H1 (cell line): ENCODE results near the gene RPL18A. TPM values are rescaled to one million over a fixed set of nuclear protein-coding genes. Genes with fewer than 3 reads are reported as not detected.

Source experiments
- CTCF ChIA-PET: fragments of 300-600 bp; sonication (Branson Sonifier 250); formaldehyde crosslinking; loops from one replicate; lab custom pipeline; 2021; ENCODE audit not compliant: partially characterized antibody; lab: Charles Lee
- POLR2A ChIA-PET: fragments of 300-600 bp; sonication (Branson Sonifier 250); formaldehyde crosslinking; loops from one replicate; lab custom pipeline; 2021; ENCODE audit warnings: inconsistent platforms; ENCODE audit not compliant: partially characterized antibody; lab: Charles Lee
- DNase-seq, 2 experiments: peaks; one replicate each; pipeline versions ENCODE4 v3.0.0 to v3.0.0-alpha.2; 2010 to 2022; ENCODE audit warnings: low spot score in 2 of 2, low read depth in 1 of 2, mixed read lengths in 1 of 2
- FAIRE-seq: peaks from 2 replicates; lab custom pipeline; 2011; peaks lifted over from hg19 to GRCh38; lab: Jason Lieb, UNC
- H2AFZ ChIP-seq: 2 replicates; pipeline ENCODE4 v1.8.1; 2012; ENCODE audit warnings: low read length, inconsistent platforms
- H2AK5ac ChIP-seq: 2 replicates; pipeline ENCODE4 v1.6.1; 2013; ENCODE audit warnings: low read depth, low read length
- H2BK120ac ChIP-seq: replicated peaks from 2 replicates; pipeline ENCODE3; 2013; ENCODE audit warnings: low read depth, low read length, inconsistent platforms
- H2BK12ac ChIP-seq: 2 replicates; pipeline ENCODE4 v1.6.1; 2013; ENCODE audit warnings: low read depth, low read length
- H2BK15ac ChIP-seq: 2 replicates; pipeline ENCODE4 v1.6.1; 2013; ENCODE audit warnings: low read length
- H2BK20ac ChIP-seq: 2 replicates; pipeline ENCODE4 v1.6.1; 2013; ENCODE audit warnings: low read length
- H2BK5ac ChIP-seq: 2 replicates; pipeline ENCODE4 v1.6.1; 2013; ENCODE audit warnings: low read depth, low read length
- H3K14ac ChIP-seq: 2 replicates; pipeline ENCODE4 v1.6.1; 2013; ENCODE audit warnings: inconsistent platforms; ENCODE audit not compliant: insufficient read length
- H3K18ac ChIP-seq: 2 replicates; pipeline ENCODE4 v1.6.1; 2013; ENCODE audit warnings: low read length; ENCODE audit errors: extremely low read depth
- H3K23ac ChIP-seq: 2 replicates; pipeline ENCODE4 v1.6.1; 2013; ENCODE audit warnings: inconsistent platforms; ENCODE audit not compliant: insufficient read length
- H3K23me2 ChIP-seq: 2 replicates; pipeline ENCODE4 v1.6.1; 2013; ENCODE audit warnings: low read depth, low read length
- H3K27ac ChIP-seq: 2 replicates; pipeline ENCODE4 v1.6.1; 2011; ENCODE audit warnings: low read depth, low read length, inconsistent platforms
- H3K27me3 ChIP-seq, 4 experiments: replicated peaks in 1 of 4; 1 replicate in 1 of 4; 2 replicates in 3 of 4; pipeline versions ENCODE4 v1.6.1 to v1.8.1; 2011 to 2013; ENCODE audit warnings: low read length in 3 of 4, mild to moderate bottlenecking in 3 of 4, inconsistent platforms in 2 of 4, mixed read lengths in 2 of 4, moderate library complexity in 1 of 4; ENCODE audit not compliant: control insufficient read depth in 3 of 4, insufficient read depth in 3 of 4; ENCODE audit errors: extremely low read depth in 1 of 4
- H3K36me3 ChIP-seq, 4 experiments: 2 replicates each; pipeline versions ENCODE4 v1.6.1 to v1.8.1; 2011 to 2013; ENCODE audit warnings: mild to moderate bottlenecking in 4 of 4, low read length in 3 of 4, moderate library complexity in 2 of 4, control low read depth in 1 of 4, inconsistent platforms in 1 of 4; ENCODE audit not compliant: insufficient read depth in 4 of 4, control insufficient read depth in 2 of 4
- H3K4ac ChIP-seq: replicated peaks from 2 replicates; pipeline ENCODE3; 2013; ENCODE audit warnings: low read length, low read depth, mixed read lengths, inconsistent platforms; ENCODE audit not compliant: insufficient read length
- H3K4me1 ChIP-seq, 4 experiments: replicated peaks in 1 of 4; 1 replicate in 1 of 4; 2 replicates in 3 of 4; pipeline versions ENCODE4 v1.6.1 to v1.8.1; 2011 to 2013; ENCODE audit warnings: low read length in 3 of 4, inconsistent platforms in 2 of 4, mixed read lengths in 1 of 4; ENCODE audit not compliant: insufficient read depth in 4 of 4, control insufficient read depth in 3 of 4
- H3K4me2 ChIP-seq, 2 experiments: 2 replicates each; pipeline versions ENCODE4 v1.6.1 to v1.8.1; 2011 to 2013; ENCODE audit warnings: low read depth in 2 of 2, low read length in 2 of 2, control low read depth in 1 of 2, inconsistent platforms in 1 of 2, mild to moderate bottlenecking in 1 of 2; ENCODE audit not compliant: insufficient read depth in 1 of 2
- H3K4me3 ChIP-seq, 4 experiments: fragments of 200-600, 300-600 bp in 1 of 4; sonication (generic), shearing (Covaris generic), sonication (Bioruptor Twin) in 1 of 4; 2 replicates each; pipeline versions ENCODE4 v1.5.1 to v1.8.1; 2011 to 2016; ENCODE audit warnings: low read length in 4 of 4, low read depth in 3 of 4, control low read depth in 2 of 4, inconsistent platforms in 2 of 4, mild to moderate bottlenecking in 2 of 4, mixed read lengths in 1 of 4, moderate library complexity in 1 of 4; ENCODE audit not compliant: insufficient read depth in 2 of 4; ENCODE audit errors: extremely low read depth in 1 of 4
- H3K56ac ChIP-seq: replicated peaks from 2 replicates; pipeline ENCODE3; 2013; ENCODE audit warnings: low read depth, mild to moderate bottlenecking, mixed read lengths, low read length, inconsistent platforms; ENCODE audit not compliant: insufficient read length
- H3K79me1 ChIP-seq: 2 replicates; pipeline ENCODE4 v1.6.1; 2013; ENCODE audit warnings: low read depth, low read length, control low read depth
- H3K79me2 ChIP-seq, 2 experiments: 2 replicates each; pipeline versions ENCODE4 v1.6.1 to v1.8.1; 2012 to 2013; ENCODE audit warnings: low read length in 2 of 2, mild to moderate bottlenecking in 2 of 2, inconsistent platforms in 1 of 2; ENCODE audit not compliant: insufficient read depth in 2 of 2, control insufficient read depth in 1 of 2
- H3K9ac ChIP-seq, 4 experiments: replicated peaks in 1 of 4; 1 replicate in 1 of 4; 2 replicates in 3 of 4; pipeline versions ENCODE4 v1.6.1 to v1.8.1; 2011 to 2013; ENCODE audit warnings: low read depth in 3 of 4, low read length in 3 of 4, control low read depth in 2 of 4, mild to moderate bottlenecking in 2 of 4, moderate library complexity in 2 of 4, inconsistent platforms in 1 of 4; ENCODE audit errors: extremely low read depth in 1 of 4
- H3K9me3 ChIP-seq, 2 experiments: 2 replicates each; pipeline versions ENCODE4 v1.6.1 to v1.8.1; 2012 to 2013; ENCODE audit warnings: mild to moderate bottlenecking in 2 of 2, moderate library complexity in 2 of 2, control low read depth in 1 of 2, inconsistent platforms in 1 of 2, low read depth in 1 of 2, low read length in 1 of 2, mixed read lengths in 1 of 2; ENCODE audit not compliant: insufficient read depth in 2 of 2
- H4K20me1 ChIP-seq, 2 experiments: replicated peaks in 1 of 2; 2 replicates each; pipeline versions ENCODE3 to v1.8.1; 2011 to 2013; ENCODE audit warnings: inconsistent platforms in 2 of 2, low read length in 2 of 2, mild to moderate bottlenecking in 1 of 2; ENCODE audit not compliant: insufficient read depth in 2 of 2, control insufficient read depth in 1 of 2
- H4K5ac ChIP-seq: 2 replicates; pipeline ENCODE4 v1.6.1; 2013; ENCODE audit warnings: low read length, low read depth, mixed read lengths, inconsistent platforms; ENCODE audit not compliant: insufficient read length
- H4K8ac ChIP-seq: 2 replicates; pipeline ENCODE4 v1.8.0; 2013; ENCODE audit warnings: mild to moderate bottlenecking, moderate library complexity, low read length, inconsistent platforms; ENCODE audit not compliant: insufficient read depth; ENCODE audit errors: extremely low read depth
- H4K91ac ChIP-seq: replicated peaks from 2 replicates; pipeline ENCODE3; 2013; ENCODE audit warnings: low read length, mixed read lengths, inconsistent platforms; ENCODE audit not compliant: insufficient read length
- EGR1 ChIP-seq: IDR thresholded peaks from 2 replicates; pipeline ENCODE4 v1.6.1; 2011; ENCODE audit warnings: low read depth, low read length, borderline replicate concordance
- EP300 ChIP-seq, 2 experiments: IDR thresholded peaks; 1 replicate in 1 of 2; 2 replicates in 1 of 2; pipeline ENCODE4 v1.6.1; 2011 to 2012; ENCODE audit warnings: low read depth in 2 of 2, low read length in 2 of 2, mild to moderate bottlenecking in 2 of 2, borderline replicate concordance in 1 of 2, inconsistent platforms in 1 of 2, moderate library complexity in 1 of 2
- HDAC6 ChIP-seq: IDR thresholded peaks from one replicate; pipeline ENCODE4 v1.7.1; 2012; ENCODE audit warnings: low read depth, mild to moderate bottlenecking, inconsistent platforms, low read length, moderate library complexity
- NANOG ChIP-seq: IDR thresholded peaks from 2 replicates; pipeline ENCODE4 v1.6.1; 2011; ENCODE audit warnings: low read length, low read depth, mild to moderate bottlenecking, inconsistent platforms; ENCODE audit not compliant: insufficient read depth, poor library complexity, severe bottlenecking
- RXRA ChIP-seq: IDR thresholded peaks from 2 replicates; pipeline ENCODE4 v1.6.1; 2011; ENCODE audit warnings: low read depth, mild to moderate bottlenecking, low read length, moderate library complexity; ENCODE audit not compliant: insufficient read depth
- SIX5 ChIP-seq: IDR thresholded peaks from 2 replicates; pipeline ENCODE4 v1.6.1; 2011; ENCODE audit warnings: mild to moderate bottlenecking, low read depth, low read length
- TEAD4 ChIP-seq: IDR thresholded peaks from 2 replicates; pipeline ENCODE4 v1.6.1; 2012; ENCODE audit warnings: low read depth, low read length, inconsistent platforms, mixed read lengths
- WGBS, 2 experiments: shearing (Covaris generic) in 1 of 2; methylation state at CpG; one replicate each; pipeline versions ENCODE4 v1.1.6 to v1.1.7; 2013 to 2015; ENCODE audit warnings: low lambda C conversion rate in 2 of 2, mixed read lengths in 2 of 2, inconsistent platforms in 1 of 2, low coverage in 1 of 2, missing lambda C conversion rate in 1 of 2; ENCODE audit not compliant: insufficient replicate concordance in 2 of 2, insufficient coverage in 1 of 2, insufficient read length in 1 of 2; ENCODE audit errors: extremely low coverage in 1 of 2, missing lambda C conversion rate in 1 of 2; 5-methylcytosine and 5-hydroxymethylcytosine counted together
- polyA plus RNA-seq, 7 experiments: library from polyadenylated mRNA; depleted of rRNA in 3 of 7; stranded (reverse) in 5 of 7; unstranded in 2 of 7; fragments of >200 nt in 5 of 7; fragments of 200-250 nt in 2 of 7; gene quantifications; 1 replicate in 5 of 7; 2 replicates in 1 of 7; 4 replicates in 1 of 7; pipeline versions ENCODE4 v1.2.1 to v1.2.3, GENCODE V29; 2011 to 2013; ENCODE audit warnings: missing spikeins in 2 of 7, mixed read lengths in 2 of 7
- total RNA-seq: library from RNA; stranded (reverse); fragmentation: NEBNext Ultra II Directional; extraction: Animal tissue kit (Norgen Biotek cat#: 25700); gene quantifications from 2 replicates; pipeline ENCODE4 v1.2.1, GENCODE V29; 2021
- TF ChIP-seq, protein P1 (sequence below): IDR thresholded peaks from 2 replicates; pipeline ENCODE4 v1.6.1; 2012; ENCODE audit warnings: inconsistent platforms

The RPL18A gene
- total and polyA plus RNA-seq, 2 of the 8 experiments (the other 6 are each of a cell fraction or from before 2014, with no cell fraction given) = 2,749 to 3,938 TPM

DNA sequence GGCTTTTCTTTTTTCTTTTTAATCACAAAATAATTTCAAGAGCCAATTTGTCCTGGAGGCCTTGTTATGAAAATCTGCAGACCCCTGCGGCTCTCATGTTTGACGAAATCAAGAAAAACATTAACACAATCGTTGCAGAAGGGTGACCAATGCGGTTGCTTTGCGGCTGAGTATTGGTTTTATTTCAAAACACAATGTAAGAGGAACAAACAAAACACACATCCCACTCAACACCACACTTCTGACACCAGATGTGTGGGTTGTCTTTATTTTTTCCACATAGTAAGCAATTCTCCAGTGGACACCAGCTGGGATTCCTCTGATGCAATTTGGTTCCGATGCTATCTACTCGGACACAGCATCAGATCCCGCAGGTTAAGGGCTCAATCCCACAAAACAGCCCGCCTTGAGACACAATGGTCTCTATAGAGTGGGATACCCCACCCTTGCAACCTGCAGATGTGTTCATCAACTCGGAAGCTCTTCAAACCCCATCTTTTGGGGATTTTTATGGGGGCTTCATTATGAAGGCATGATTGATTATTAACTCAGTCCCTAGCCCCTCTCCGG, 51.2 kb downstream of the RPL18A start:
- H3K9me3 ChIP-seq = peaks cover 7 to 13% of the 10 kb centered on the region in 2 experiments; a peak in 3 of 4 replicates
- DNase-seq (no peak), FAIRE-seq (peak; percentile 60)
- H2BK20ac ChIP-seq = peak overlapping the region; percentile 61; the same call in 1 of the 2 replicates
- no peak overlapping the region for H2AK5ac ChIP-seq
- H3K18ac ChIP-seq = no peak overlapping the region
- no peak overlapping the region for H3K9ac ChIP-seq
- CTCF ChIA-PET = interaction anchor here (0.5 to 1.4 kb wide), 3 partner anchors 22 to 247 kb away, joined by 3 to 5 read pairs (median 3); partner anchors contain the start of gene CCDC124
- H3K4me2 ChIP-seq = no peak overlapping the region
- 89% methylated on average over 11 of the region's 11 CpGs; no CpG with 5 or more reads in 1 of the 2 experiments for WGBS, 2 experiments
- no peaks in the 10 kb centered on the region for H3K27me3 ChIP-seq
- no peak overlapping the region for H3K4ac ChIP-seq
- H4K91ac ChIP-seq = no peak overlapping the region
- no peak overlapping the region for H2BK12ac ChIP-seq
- no peak overlapping the region for H4K8ac ChIP-seq
- no peaks in the 10 kb centered on the region for H4K20me1 ChIP-seq
- no peaks in the 10 kb centered on the region for H3K36me3 ChIP-seq
- H2AFZ ChIP-seq = 0 out of 2 replicates have a peak overlapping the region, but pooled peaks have one; percentile 67
- no peaks in the 10 kb centered on the region for H3K23me2 ChIP-seq
- H2BK5ac ChIP-seq = no peak overlapping the region
- H4K5ac ChIP-seq = no peak overlapping the region
- no peak overlapping the region for H3K56ac ChIP-seq
- H2BK120ac ChIP-seq = no peak overlapping the region
- H3K14ac ChIP-seq = no peak overlapping the region
- no peak overlapping the region for H3K4me3 ChIP-seq
- H3K23ac ChIP-seq = no peak overlapping the region
- H2BK15ac ChIP-seq = no peak overlapping the region
- POLR2A ChIA-PET = no interaction called here
- no peaks in the 10 kb centered on the region for H3K79me2 ChIP-seq
- H3K27ac ChIP-seq = no peak overlapping the region
- no peaks in the 10 kb centered on the region for H3K79me1 ChIP-seq
- peaks cover 0 to 2% (median 0%) of the 10 kb centered on the region in 4 experiments; a peak in 3 of 7 replicates for H3K4me1 ChIP-seq
- TF ChIP-seq TEAD4 (no peak), NANOG (no peak), EP300 (IDR thresholded peaks at IDR 0.05; ENCODE audit: borderline replicate concordance in 1 of 2, low read depth in 2 of 2, low read length in 2 of 2) (no peak), HDAC6 (no peak), EGR1 (no peak), SIX5 (no peak), RXRA (no peak)
- TF ChIP-seq, protein P1, sequence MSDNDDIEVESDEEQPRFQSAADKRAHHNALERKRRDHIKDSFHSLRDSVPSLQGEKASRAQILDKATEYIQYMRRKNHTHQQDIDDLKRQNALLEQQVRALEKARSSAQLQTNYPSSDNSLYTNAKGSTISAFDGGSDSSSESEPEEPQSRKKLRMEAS = no peak
